ENCODE data around the gene IMMP2L.
"Not testable (repeated sequence)": the region's sequence is repeated elsewhere in the genome, so short reads cannot be mapped to it uniquely, and the experiment has no call there.

Gene IMMP2L

DNA sequence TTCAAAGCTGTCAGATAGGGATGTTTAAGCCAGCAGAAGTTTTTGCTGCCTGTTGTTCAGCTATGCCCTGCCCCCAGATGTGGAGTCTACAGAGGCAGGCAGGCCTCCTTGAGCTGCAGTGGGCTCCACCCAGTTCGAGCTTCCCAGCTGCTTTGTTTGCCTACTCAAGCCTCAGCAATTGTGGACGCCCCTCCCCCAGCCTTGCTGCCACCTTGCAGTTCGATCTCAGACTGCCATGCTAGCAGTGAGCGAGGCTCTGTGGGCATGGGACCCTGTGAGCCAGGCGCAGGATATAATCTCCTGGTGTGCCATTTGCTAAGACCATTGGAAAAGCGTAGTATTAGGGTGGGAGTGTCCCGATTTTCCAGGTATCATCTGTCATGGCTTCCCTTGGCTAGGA, 901.7 kb downstream of the IMMP2L start:
- not testable (repeated sequence) for DNase-seq

DNA sequence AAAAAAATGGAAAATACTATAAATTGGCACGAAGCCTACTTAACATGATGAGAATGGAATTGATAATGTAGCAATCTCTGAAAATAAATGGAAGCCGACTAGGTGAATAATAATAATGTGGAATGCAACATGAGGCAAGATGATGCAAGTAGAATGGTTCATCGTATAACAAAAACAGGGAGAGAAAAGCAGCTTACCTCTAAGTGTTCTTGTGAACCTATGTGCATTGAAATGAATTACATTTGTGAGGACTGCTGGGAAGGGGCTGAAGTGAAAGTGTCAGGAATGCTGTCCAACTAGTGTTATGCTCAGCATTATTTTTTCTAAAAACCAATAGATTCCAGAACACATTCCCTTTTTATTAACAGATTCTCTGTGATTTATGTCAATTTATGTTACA, 912.0 kb downstream of the IMMP2L start:
- DNase-seq = no peak

DNA sequence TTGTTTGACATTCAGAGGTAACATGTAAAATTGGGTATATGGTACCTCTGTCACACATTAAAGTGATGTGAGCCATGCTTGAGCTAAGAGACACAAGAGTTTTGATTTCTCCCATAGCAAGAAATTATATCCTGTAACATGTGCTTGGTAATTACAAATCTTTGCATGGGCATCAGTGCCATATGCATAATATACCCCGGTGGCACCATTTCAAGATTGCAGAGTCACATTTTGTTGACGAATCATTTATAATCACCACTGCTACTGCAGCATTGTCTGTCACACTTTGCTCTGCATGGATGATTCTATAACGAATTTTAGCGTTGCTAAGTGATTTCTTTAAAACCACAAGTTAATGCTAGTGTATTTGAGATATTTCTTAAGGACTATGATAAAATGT, 915.0 kb downstream of the IMMP2L start:
- no peak for DNase-seq

DNA sequence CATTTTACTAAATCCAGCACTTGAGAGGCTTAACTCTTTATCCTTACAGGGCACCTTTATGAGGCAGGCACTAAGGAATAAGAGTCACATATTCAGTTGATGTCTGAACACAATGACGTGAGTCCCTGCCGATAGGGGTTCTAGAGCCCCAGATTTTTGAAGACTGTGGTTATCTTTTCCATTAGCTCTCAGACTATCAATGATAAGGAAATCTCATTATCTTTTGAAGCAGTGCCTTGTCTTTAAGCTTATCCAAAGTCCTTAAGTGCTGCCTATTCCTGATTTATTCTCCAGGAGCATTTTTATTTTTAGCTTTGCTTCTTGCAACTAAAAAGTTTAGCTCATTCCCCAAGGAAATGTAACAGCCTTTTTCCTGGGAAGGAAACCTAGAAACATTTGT, 915.5 kb downstream of the IMMP2L start:
- DNase-seq = no peak

DNA sequence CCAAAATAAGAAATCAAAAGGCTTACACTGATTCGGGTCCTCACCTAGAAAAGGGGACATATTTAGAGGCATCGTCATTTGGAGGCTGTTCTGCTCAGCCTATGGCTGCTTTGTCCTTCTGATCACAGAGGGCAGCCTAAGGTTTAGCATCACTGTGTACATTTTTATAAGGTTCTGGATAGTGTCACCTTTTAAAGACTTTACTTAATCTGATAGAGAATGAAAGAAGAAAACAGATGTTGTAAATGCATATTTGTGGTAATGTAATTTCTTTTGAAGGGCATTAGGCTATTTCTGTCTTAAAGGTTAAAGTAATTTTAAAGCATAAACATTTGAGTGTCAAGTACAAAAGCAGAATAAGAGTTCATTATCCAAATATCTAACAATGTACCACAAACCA, 916.7 kb downstream of the IMMP2L start:
- no peak for DNase-seq

DNA sequence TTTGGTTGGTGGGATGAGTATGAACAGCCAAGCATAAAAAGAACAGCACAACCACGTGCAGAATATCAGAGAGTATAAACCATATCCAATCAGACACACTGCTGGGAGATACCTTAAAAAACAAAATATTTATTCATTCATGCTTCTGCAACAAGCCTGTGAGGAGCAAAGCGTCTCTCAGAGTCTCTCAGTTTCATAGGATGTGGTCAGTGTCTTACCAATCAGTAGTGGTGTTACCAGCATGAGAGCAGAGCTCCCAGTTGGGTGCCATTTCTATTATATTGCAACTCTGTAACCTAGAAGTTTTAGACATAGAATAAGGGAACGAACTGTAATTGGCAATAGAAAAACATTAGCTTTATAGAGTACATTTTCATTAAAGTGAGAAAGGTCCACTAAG, 917.2 kb downstream of the IMMP2L start:
- no peak for DNase-seq

DNA sequence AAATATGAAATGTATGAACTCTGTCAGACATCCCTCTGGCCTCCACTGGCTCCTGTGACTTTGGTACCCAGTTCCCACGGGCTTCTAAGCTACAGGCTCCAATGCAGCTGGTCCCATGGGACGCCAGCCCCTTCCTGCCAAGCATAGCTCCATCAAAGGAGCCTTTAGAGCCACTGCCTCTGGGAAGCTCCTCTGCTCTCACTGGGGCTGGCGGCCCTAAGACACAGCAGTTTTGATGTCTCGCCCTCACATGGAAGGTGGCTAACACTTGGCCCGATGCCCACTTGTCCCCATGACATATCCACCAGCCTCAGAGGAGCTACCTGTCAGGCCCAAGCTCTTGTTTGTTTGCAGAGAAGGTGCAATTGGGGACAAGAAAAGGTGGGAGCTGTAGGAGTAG, 925.0 kb downstream of the IMMP2L start:
- no peak for DNase-seq

DNA sequence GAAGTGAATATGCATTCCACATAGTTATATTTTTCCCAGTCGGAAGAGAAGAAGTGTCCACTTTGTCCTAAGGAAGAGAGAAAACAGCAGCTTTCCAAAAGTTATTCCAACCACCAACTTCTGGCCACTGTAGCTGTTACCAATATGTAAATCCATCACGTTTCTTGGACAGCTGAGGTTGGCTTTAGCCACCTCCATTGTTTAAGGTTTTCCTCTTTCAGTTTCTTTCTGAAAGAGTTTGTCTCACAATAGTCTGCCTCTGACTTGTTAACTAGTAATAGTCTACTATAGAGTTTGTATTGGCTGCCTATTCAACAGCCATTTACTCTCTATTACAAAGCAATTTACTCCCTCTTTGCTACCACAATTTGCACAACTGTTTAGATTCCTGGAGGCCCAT, 929.0 kb downstream of the IMMP2L start:
- no peak for DNase-seq

DNA sequence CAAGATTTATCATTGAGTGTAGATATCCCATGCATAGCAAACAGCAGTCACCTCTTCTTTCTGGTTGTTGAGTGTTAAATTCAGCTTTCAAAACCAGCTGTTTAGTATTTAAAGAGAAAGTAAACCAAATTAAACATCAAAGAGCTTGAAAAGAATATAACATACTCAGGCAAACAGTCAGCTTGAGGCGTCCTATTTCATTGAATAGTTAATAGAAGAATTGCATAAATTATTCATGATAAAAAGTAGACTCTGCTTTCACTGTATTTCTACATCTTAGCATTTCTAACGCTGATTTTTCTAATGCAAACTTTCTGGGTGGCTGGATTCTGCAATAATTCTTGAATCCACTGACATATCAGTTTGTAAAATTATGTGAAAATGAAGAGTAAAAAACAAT, 935.9 kb downstream of the IMMP2L start:
- DNase-seq = no peak

DNA sequence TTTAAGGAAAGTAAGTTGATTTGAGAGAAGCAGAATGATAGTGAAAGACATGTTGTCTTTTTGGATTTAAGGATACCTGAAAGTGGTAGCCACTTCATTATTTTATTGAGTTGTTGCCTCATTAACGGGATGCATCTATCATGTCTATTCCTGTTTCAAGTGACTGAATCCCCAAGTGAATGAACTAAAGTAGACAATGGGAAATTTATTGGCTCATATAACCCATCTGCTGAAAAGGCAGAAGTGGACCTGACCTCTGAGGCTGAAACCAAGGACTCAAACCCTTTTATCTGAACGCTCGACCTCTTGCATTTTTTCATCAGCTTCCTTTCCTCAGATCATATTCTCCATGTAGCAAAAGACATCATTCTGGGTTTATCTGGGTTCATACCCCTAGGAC, 937.0 kb downstream of the IMMP2L start:
- DNase-seq = no peak

DNA sequence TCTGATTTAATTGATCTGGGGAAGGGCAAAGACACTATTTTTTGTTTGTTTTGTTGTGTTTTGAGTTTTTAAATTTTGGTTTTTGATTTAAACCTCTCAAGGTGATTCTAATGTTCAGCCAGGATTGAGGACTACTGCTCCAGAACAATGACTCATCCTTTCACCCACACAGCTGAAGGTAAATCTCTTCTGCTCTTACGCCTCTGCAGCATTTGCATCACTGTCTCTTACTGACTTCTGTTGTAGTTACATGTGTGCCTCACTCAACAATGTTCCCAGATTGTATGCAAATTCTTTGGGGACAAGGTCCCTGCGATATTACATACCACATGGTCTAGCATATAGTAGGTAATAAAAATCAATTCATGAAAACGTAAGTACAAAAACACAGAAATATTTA, 938.9 kb downstream of the IMMP2L start:
- no peak for DNase-seq

DNA sequence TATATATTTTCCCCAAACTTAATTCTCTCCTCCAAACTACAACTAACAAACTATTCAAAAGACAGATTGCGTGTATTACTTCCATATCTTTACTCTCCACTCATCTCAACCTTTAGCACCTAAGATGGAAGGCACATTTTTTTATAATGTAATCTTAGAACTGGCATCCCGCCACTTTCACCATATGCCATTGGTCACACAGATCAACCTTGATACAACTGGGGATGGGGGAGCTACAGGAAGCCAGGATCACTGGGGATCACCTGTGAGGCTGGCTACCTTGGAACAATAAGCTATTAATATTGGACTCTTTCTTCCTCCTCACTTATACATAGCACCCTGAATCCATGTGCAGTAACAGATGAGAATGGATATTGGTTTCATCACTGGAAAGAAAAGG, 941.0 kb downstream of the IMMP2L start:
- DNase-seq = no peak

DNA sequence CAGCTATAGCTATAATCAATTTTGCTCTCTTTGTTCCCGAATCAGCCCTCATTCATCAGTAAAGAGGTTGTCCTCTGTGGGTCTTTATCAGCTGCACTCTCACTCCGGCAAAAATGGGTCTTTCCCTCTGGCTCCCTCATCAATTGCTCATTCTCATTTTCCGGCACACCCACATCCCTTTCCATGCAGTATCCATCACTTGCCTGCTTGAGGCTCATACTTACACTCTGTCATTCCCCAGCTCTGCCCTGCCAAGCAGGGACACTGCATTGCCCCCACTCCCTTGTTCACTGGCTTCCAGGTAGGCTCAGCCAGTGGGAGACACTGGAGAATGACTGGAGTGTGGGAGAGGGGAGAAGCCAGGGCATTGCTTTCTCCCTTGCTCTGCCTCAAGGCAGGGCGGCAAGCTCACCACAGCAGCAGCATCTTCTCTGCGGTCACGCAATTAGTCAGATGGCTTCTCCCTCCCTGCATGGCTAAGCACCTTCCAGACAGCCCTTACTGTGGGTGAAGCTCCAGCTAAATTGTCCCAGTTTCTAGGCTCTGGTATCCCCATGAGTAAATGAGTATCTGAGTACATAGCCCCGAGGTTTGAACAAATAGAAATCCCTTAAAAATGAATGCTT, 942.1 kb downstream of the IMMP2L start:
- DNase-seq = no peak

Data from CD4-positive, alpha-beta T cell treated with Interleukin-21 for 1 hour (primary cell).